Measurements from ENCODE around the gene AXIN1.

DNA sequence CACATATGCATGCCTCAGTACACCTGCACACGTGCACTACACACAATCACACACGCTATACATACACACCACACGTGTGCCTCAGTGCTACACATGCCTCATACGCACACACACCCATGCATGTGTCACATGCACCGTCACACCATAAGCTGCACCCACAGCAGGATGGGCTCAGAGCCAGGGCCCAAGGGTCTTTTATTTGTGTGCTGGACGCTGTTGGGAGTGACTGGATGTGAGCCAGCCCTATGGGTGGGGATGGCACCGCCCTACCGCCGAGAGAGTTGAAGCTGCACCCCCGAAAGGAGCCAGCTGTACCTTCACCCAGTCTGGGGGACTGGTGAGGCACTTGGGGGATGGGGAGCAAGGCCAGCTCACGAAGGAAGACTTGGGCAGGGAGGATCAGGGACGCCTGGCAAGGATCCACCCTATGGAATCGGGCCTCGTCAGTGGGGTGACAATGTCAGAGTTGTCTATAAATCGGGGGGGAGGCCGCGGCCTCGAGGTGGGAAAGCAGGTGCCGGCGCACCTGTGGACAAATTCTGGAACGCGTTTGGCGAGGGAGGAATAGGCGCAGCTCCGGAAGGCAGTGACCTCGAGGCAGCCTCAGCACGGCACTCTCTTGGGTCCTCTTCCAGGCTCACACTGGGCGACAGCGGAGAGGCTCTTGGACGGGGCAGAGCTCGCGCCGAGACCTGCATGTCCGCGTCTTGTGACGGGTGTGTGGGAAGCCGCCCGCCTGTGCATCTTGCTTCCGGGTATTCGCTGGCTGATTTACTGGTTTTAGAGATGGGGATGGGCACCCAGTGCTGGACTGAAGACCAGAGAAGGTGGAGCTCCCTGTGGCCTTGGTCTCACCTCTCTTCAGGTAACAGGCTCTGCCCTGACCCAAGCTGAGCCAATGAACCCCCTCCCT is 84.1 kb downstream of the AXIN1 start:
- TF ChIP-seq CTCF (IDR thresholded peaks at IDR 0.05; ENCODE audit: low read length) (no peak), EZH2phosphoT487 (IDR thresholded peaks at IDR 0.05; ENCODE audit: low read length) (no peak)
